ENCODE results near the gene PLCG1.

Gene PLCG1

GRCh38 chr20:41145317-41145716 is 8.0 kb downstream of the PLCG1 start:
- no peak for DNase-seq

GRCh38 chr20:41145821-41146620 is 8.7 kb downstream of the PLCG1 start:
- DNase-seq = no peak

GRCh38 chr20:41147767-41148191 is 10.4 kb downstream of the PLCG1 start:
- no peak for DNase-seq

- DNase-seq = no peak
These were observed 11.6 kb downstream of the PLCG1 start for GRCh38 chr20:41148942-41149341.

- no peak for DNase-seq
These were observed 13.3 kb downstream of the PLCG1 start for GRCh38 chr20:41150664-41151063.

GRCh38 chr20:41151134-41151869 is 14.0 kb downstream of the PLCG1 start:
- no peak for DNase-seq

GRCh38 chr20:41152108-41152757 is 14.9 kb downstream of the PLCG1 start:
- DNase-seq = no peak

GRCh38 chr20:41154436-41155176 is 17.3 kb downstream of the PLCG1 start:
- DNase-seq = no peak

GRCh38 chr20:41155261-41155660 is 17.9 kb downstream of the PLCG1 start:
- no peak for DNase-seq

GRCh38 chr20:41158082-41158625 is 20.8 kb downstream of the PLCG1 start:
- DNase-seq = no peak

GRCh38 chr20:41159547-41159946 is 22.2 kb downstream of the PLCG1 start:
- DNase-seq = no peak

GRCh38 chr20:41160686-41161085 is 23.3 kb downstream of the PLCG1 start:
- no peak for DNase-seq

- no peak for DNase-seq
These were observed 24.5 kb downstream of the PLCG1 start for GRCh38 chr20:41161886-41162285.

- no peak for DNase-seq
These were observed 25.1 kb downstream of the PLCG1 start for GRCh38 chr20:41162396-41162795.

GRCh38 chr20:41163821-41164220 is 26.5 kb downstream of the PLCG1 start:
- no peak for DNase-seq

GRCh38 chr20:41165001-41165882 is 27.9 kb downstream of the PLCG1 start:
- no peak for DNase-seq

- no peak for DNase-seq
These were observed 29.1 kb downstream of the PLCG1 start for GRCh38 chr20:41166201-41167117.

GRCh38 chr20:41167118-41167470 is 29.8 kb downstream of the PLCG1 start:
- no peak for DNase-seq

GRCh38 chr20:41167481-41168253 is 30.3 kb downstream of the PLCG1 start:
- DNase-seq = no peak

All from DMS153 (cell line).